NCI-H2196 (cell line): ENCODE measurements around the gene U2SURP.

Experiments
- DNase-seq: peaks from one replicate; lab custom pipeline; 2025; ENCODE audit not compliant: unreplicated experiment; lab: John Stamatoyannopoulos, UW

U2SURP gene

GRCh38 chr3:143099210-143099609 is 97.8 kb downstream of the U2SURP start:
- DNase-seq: no peak

DNA sequence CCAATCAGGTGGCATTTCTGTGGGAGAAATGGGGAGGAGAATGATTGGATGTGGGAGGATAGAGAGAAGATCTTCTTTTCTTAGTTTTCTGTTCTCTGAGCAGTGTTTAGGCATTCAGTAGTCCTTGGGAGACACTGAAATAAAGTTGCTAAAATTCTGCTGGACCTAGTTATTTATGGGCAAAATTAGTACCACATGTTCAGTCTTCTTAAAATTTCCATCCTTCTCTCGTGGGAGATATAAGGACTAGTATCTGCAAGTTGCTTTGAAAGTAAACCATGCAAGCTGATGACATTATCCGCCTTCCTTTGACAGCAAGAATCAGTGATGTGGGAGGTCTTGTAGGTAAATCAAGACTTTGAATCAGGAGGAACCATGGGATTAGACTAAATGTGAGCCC is 98.3 kb downstream of the U2SURP start:
- no peak for DNase-seq

DNA sequence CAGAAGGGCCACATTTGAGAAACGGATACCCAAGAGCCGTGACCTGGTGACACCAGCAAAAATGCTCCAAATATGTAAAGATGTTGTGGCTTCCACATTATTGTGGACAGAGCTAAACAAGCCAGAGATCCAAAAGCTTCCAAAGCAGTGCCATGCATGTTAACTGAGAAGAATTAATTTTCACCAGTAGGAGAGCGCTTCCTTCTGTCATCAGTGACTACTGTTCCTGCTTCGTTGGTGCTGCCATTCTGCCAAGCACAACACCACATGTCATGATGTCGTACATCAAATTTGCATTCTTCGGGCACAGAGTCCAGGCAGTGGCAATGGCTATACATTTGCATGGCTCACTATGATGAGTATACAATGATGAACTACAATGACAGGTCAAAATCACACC is 99.1 kb downstream of the U2SURP start:
- DNase-seq: no peak

GRCh38 chr3:143101792-143102381 is 100.5 kb downstream of the U2SURP start:
- DNase-seq: no peak

GRCh38 chr3:143103652-143104051 is 102.3 kb downstream of the U2SURP start:
- no peak for DNase-seq

DNA sequence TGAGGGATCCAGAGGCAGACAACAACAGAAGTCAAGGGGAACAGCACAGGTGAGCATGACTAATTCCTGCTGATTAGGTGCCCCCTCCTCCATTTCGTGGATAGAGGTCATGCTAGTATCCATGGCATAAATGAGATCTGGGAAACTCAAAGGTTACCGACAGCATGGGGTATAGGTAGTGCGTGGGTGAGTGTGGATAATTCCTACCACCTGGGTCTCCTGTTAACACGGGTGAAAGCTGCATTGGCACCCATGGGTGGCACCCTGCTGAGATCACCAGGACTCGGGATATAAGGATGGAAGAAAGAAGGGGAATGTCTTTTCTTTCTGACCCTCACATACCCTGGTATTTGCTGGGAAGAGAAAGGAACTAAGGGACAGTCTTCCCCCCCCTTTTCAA is 103.8 kb downstream of the U2SURP start:
- no peak for DNase-seq

- DNase-seq: no peak
Observed at GRCh38 chr3:143109861-143110260, 108.5 kb downstream of the U2SURP start.
